Measurements from ENCODE around the gene AGO4.

Gene AGO4

DNA sequence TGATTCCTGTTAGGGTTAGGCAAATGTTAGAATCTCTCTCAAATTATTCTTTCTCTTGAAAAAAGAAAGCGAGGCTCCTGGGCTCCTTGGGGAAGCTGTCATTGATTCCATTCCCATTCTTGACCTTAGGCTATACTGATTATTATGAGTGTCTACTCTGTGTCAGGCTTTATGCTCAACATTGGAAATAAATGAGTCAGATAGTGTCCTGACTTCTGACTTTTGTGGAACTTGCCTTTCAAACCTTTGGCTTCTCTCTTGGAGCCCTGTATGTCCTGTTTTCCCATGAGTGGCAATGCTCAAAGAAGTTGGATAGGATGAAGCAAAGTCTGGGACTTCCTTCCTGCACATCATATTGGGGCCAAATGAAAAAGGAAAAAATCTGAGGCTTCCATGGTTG is 86.8 kb downstream of the AGO4 start:
- DNase-seq (ENCODE audit: low read depth), result no peak

- DNase-seq (ENCODE audit: low read depth), result no peak
These were observed 92.1 kb downstream of the AGO4 start for GRCh38 chr1:35899941-35900340.

- no peak for DNase-seq (ENCODE audit: low read depth)
These were observed 93.4 kb downstream of the AGO4 start for GRCh38 chr1:35901235-35901634.

DNA sequence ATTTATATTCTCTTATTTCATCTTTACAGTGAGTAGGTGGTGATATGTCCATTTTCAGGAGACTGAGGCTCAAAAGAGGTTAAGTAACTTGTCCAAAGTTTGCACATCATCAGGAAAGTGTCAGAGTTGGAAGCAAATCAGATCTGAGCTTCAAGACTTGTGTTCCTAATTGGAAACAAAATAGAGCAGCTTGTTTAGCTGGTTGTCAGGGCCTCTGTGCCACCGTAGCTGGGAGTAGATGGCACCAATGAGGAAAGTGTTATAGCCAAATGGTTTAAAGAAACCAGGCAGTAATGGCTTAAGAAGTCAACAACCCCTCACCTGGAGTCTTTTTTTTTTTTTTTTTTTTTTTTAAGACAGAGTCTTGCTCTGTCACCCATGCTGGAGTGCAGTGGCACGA is 94.9 kb downstream of the AGO4 start:
- DNase-seq (ENCODE audit: low read depth), result no peak
